Measurements from ENCODE around the gene IL18. TPM values are rescaled to one million over a fixed set of nuclear protein-coding genes. Genes with fewer than 3 reads are reported as not detected.

Gene IL18
- total RNA-seq, 2 donors from 2014 or later = 4.0 to 8.8 TPM

DNA sequence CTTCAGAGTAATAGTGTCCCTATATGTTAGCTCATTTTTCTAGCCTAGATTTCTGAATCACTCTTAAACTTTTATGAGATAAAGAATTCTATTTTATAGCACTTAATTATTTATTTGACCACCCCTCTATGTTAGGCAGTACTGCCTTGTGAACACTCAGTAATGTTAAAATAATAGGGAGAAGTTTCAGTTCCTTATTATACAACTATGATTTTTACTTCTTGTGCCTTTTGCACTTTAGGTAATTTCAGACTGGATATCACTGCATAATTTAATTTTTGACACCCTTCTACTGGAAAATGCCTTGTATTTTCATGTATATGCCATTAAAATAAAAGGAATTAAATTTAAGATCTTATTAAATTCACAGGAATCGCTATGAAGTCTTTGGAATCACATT, 14.5 kb upstream of the IL18 start:
- no peaks in the 10 kb centered on the region for H3K4me1 ChIP-seq (replicated peaks)
- no peak overlapping the region for H3K4me3 ChIP-seq
- DNase-seq (ENCODE audit: low spot score) = no peak
- TF ChIP-seq POLR2AphosphoS5 (IDR thresholded peaks at IDR 0.05) = no peak
- no peak for TF ChIP-seq POLR2A (IDR thresholded peaks at IDR 0.05)
- TF ChIP-seq, protein P1, sequence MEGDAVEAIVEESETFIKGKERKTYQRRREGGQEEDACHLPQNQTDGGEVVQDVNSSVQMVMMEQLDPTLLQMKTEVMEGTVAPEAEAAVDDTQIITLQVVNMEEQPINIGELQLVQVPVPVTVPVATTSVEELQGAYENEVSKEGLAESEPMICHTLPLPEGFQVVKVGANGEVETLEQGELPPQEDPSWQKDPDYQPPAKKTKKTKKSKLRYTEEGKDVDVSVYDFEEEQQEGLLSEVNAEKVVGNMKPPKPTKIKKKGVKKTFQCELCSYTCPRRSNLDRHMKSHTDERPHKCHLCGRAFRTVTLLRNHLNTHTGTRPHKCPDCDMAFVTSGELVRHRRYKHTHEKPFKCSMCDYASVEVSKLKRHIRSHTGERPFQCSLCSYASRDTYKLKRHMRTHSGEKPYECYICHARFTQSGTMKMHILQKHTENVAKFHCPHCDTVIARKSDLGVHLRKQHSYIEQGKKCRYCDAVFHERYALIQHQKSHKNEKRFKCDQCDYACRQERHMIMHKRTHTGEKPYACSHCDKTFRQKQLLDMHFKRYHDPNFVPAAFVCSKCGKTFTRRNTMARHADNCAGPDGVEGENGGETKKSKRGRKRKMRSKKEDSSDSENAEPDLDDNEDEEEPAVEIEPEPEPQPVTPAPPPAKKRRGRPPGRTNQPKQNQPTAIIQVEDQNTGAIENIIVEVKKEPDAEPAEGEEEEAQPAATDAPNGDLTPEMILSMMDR (IDR thresholded peaks at IDR 0.05) = no peak
- H3K9me3 ChIP-seq = no peaks in the 10 kb centered on the region
- WGBS = 97% methylated on average over 1 of the region's 1 CpG
- intact Hi-C loops (cut with DNase I) = no loop called here
- H3K27ac ChIP-seq = no peak overlapping the region
- H3K36me3 ChIP-seq = no peaks in the 10 kb centered on the region
- H3K27me3 ChIP-seq (replicated peaks; ENCODE audit: insufficient read depth) = no peaks in the 10 kb centered on the region

DNA sequence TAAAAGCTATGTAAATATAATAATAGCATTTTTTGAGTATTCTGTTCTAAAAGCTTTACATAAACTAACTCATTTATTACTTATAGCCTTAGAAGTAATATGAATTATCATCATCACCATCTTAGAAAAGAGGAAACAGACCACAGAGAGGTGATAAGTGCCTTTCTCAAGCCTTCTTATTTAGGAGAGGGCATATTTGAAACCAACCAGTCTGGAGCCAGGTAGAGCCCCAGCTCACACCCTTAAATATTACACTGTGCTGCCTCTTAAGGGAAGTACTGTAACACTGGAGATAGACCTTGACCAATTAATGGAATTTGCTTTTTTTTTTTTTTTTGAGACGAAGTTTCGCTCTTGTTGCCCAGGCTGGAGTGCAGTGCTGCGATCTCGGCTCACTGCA, 13.7 kb upstream of the IL18 start:
- no peak for TF ChIP-seq POLR2AphosphoS5 (IDR thresholded peaks at IDR 0.05)
- TF ChIP-seq POLR2A (IDR thresholded peaks at IDR 0.05) = no peak
- TF ChIP-seq, protein P1 (IDR thresholded peaks at IDR 0.05) = no peak
- no peak overlapping the region for H3K27ac ChIP-seq
- no peak for DNase-seq (ENCODE audit: low spot score)
- 89% methylated on average over 4 of the region's 4 CpGs for WGBS
- H3K27me3 ChIP-seq (replicated peaks; ENCODE audit: insufficient read depth) = no peaks in the 10 kb centered on the region
- no peaks in the 10 kb centered on the region for H3K36me3 ChIP-seq
- no peak overlapping the region for H3K4me3 ChIP-seq
- intact Hi-C loops (cut with DNase I) = no loop called here
- H3K4me1 ChIP-seq (replicated peaks) = no peaks in the 10 kb centered on the region
- no peaks in the 10 kb centered on the region for H3K9me3 ChIP-seq

DNA sequence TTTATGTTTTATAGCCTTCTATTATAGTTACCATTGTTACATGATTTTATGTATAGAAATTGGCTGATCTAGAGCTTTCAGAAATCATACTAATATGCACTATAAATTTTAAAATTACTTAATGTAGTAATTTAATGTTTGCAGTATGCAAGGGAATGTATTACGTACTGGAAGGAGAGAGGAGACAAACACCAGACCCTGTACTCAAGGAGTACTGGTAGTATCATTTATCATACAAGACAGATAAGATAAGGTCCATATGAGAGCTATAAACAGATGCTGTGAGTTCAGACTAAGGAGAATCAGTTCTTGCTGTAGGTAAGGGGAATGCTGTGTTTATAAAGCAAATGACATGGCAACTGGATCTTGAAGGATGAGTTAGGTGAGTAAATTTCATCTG, 12.2 kb upstream of the IL18 start:
- WGBS = 78% methylated on average over 1 of the region's 1 CpG
- intact Hi-C loops (cut with DNase I) = no loop called here
- Histone ChIP-seq H3K9me3 (no peaks in the 10 kb centered on the region), H3K27ac (no peak overlapping the region), H3K27me3 (replicated peaks; ENCODE audit: insufficient read depth) (no peaks in the 10 kb centered on the region), H3K36me3 (no peaks in the 10 kb centered on the region), H3K4me1 (replicated peaks) (no peaks in the 10 kb centered on the region), H3K4me3 (no peak overlapping the region)
- no peak for DNase-seq (ENCODE audit: low spot score)
- TF ChIP-seq, protein P1 (IDR thresholded peaks at IDR 0.05) = no peak
- no peak for TF ChIP-seq POLR2A (IDR thresholded peaks at IDR 0.05)

DNA sequence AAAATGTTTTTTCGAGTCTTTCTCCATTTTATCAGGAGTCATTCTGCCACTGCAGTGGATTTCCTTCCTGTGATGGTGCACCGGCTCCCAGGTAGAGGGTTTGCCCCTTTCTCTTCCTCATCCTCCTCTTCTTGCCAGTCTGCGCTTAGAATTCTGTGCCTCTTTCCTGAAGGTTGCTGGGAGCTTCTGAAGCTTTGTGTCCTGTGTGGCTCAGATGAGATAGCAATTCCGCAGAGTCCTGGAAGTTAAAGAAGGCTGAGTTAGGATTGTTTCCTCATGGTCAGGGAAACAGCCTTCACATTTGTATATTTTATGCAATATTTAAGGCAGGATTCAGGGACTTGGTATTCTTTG, 11.7 kb upstream of the IL18 start:
- H3K4me1 ChIP-seq (replicated peaks) = no peaks in the 10 kb centered on the region
- DNase-seq (ENCODE audit: low spot score) = no peak
- H3K27ac ChIP-seq = peak overlapping the region; percentile 28 to 34
- H3K4me3 ChIP-seq = peak overlapping the region; percentile 11 to 17
- intact Hi-C loops (cut with DNase I) = no loop called here
- H3K27me3 ChIP-seq (replicated peaks; ENCODE audit: insufficient read depth) = no peaks in the 10 kb centered on the region
- WGBS = 11% methylated on average over 4 of the region's 4 CpGs
- H3K36me3 ChIP-seq = no peaks in the 10 kb centered on the region
- H3K9me3 ChIP-seq = no peaks in the 10 kb centered on the region
- TF ChIP-seq POLR2AphosphoS5 (IDR thresholded peaks at IDR 0.05) (no peak), POLR2A (IDR thresholded peaks at IDR 0.05) (no peak)
- TF ChIP-seq, protein P1 (IDR thresholded peaks at IDR 0.05) = no peak

DNA sequence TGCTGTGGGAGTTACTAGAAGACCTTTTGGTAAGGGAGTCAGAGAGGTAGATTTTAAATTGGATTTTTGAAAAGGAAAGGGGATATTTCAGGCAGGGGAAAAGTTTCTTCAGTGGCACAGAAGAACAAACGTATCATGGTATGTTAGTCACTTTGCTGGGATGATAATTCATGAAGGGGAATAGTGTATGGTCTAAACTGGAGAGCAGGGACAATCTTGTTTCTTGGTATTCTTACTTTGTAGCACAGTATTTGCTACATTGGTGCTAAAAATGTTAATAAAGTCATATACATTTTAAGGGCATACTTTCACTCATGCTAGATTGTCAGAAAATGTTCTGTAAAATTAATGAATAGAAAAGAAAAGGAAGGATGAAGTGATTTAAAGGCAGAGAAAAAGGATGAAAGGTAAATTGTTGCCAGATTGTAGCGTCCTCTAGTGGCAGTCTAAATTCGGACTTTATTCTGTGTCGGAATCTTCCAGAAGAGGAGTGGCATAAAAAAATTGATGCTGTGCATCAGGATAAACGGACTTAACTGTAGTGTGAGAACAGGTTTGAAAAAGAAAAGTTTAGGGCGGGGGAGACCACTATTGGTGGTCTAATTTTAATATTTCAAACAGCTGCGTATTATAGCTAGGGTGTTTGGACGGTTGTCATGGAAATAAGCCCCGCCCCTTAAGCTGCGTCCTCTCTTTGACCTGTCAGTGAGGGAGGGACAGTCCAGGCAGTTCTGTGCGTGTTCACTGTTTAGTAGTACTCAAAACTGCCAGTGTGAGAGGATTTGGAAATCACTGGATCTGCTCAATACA, 11.1 kb upstream of the IL18 start, which contains the start of gene BCO2:
Gene BCO2 (plus strand): TSS at position 724 of the 810 bp plus-strand sequence. CDS start 90 bp downstream, outside the sequence.
- no peaks in the 10 kb centered on the region for H3K4me1 ChIP-seq (replicated peaks)
- 5% methylated on average over 11 of the region's 11 CpGs for WGBS
- H3K27me3 ChIP-seq (replicated peaks; ENCODE audit: insufficient read depth) = no peaks in the 10 kb centered on the region
- no peaks in the 10 kb centered on the region for H3K9me3 ChIP-seq
- H3K4me3 ChIP-seq = peak within 1 kb of the TSS; percentile 11 to 17
- TF ChIP-seq POLR2A (IDR thresholded peaks at IDR 0.05) (no peak), POLR2AphosphoS5 (IDR thresholded peaks at IDR 0.05) (peak; percentile 31)
- TF ChIP-seq, protein P1 (IDR thresholded peaks at IDR 0.05) = peak; percentile 38 to 90 (median 58)
- intact Hi-C loops (cut with DNase I) = loop anchor here (5.0 kb wide), 1 partner anchor 58 kb away; no protein-coding TSS in a partner anchor
- no peaks in the 10 kb centered on the region for H3K36me3 ChIP-seq
- peak within 1 kb of the TSS; percentile 28 to 34 for H3K27ac ChIP-seq
- peak; percentile 57 for DNase-seq (ENCODE audit: low spot score)
